ENCODE data around the gene TGM5.
"Not testable (repeated sequence)": the region's sequence is repeated elsewhere in the genome, so short reads cannot be mapped to it uniquely, and the experiment has no call there.

TGM5 gene

DNA sequence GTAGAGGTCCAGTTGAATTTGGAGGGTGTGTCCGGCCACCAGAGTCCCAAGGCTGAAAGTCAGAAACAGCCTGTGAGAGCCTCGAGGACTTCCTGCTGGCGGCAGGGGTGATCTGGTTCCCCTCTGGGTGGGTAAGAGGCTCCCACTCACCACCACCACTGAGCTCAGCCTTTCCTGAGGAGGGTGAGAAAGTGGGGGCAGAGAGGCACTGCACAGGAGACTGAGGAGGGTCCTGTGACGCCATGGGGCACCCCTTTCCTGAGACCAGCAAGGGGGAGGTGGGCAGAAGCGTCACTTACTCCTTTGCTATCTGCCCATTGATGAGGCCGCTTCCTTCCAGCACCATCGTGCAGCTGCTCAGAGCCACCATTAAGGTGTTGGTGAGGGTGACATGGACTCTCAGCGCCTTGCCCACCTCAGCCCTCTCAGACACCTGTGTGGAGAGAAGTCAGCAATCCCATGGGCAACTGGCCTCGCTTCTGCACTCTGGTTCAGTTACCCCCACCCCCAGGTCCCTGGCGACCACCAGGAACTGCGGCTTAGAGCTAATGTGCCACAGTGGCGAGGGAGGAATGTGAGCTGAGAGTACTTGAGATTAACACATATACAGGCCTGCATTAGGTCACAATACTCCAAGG, 10.0 kb upstream of the TGM5 start:
- no peaks in the 10 kb centered on the region for H3K4me1 ChIP-seq (ENCODE audit: control insufficient read depth in 1 of 2, insufficient read depth in 2 of 2, low read length in 2 of 2)
- H3K9ac ChIP-seq (ENCODE audit: low read depth in 1 of 2, low read length in 2 of 2) = no peak overlapping the region
- no peak overlapping the region for H3K4me3 ChIP-seq (ENCODE audit: low read depth in 1 of 2, low read length in 2 of 2)
- H3K27me3 ChIP-seq (ENCODE audit: control insufficient read depth in 1 of 2, insufficient read depth in 2 of 2, low read length in 2 of 2) = peaks cover 3 to 4% of the 10 kb centered on the region in 2 donors
- no peaks in the 10 kb centered on the region for H3K9me3 ChIP-seq (ENCODE audit: control insufficient read depth in 1 of 2, low read length in 2 of 2)
- no peaks in the 10 kb centered on the region for H3K36me3 ChIP-seq (ENCODE audit: control insufficient read depth in 1 of 2, insufficient read depth in 2 of 2, low read length in 2 of 2)
- H3K27ac ChIP-seq (ENCODE audit: low read depth, low read length) = no peak overlapping the region

DNA sequence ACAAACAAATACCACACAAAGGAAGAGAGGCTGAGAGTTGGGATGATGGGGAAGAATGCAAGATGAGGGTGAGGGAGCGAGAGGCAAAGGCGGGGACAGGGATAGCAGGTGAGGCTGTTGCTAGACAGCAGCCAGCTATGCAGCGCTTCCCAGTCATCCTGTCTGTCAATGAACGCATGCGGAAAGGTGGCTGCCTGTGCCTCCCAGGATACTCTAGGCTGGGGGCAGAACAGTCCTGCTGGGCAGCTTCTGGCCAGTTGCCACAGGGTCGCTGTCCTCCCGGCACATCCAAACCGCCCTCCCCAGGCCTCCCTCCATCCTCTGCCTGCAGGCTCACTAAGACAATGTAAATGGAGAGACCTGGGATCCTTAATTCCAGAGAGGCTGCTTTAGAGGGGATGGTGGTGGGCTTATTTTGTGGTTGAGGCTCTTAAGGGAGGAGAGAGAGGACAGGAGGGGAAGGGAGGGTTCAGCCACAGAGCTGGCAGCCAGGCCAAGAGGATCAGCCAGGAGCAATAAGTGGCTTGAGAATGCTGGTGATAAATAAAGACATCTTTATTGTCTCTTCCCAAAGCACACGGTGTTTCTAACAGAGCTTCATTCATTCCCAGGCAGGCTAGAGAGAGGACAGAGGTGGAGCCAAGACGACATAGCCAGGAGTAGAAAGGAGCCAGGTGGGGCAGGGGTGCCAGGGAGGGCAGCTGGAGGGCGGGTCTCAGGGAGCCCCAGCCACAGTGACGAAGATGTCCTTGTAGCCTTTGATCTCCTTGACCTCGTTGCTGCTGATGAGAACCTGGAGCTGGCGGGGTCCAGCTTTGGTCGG, 9.2 kb upstream of the TGM5 start:
- H3K9me3 ChIP-seq (ENCODE audit: control insufficient read depth in 1 of 2, low read length in 2 of 2) = no peaks in the 10 kb centered on the region
- H3K36me3 ChIP-seq (ENCODE audit: control insufficient read depth in 1 of 2, insufficient read depth in 2 of 2, low read length in 2 of 2) = no peaks in the 10 kb centered on the region
- no peaks in the 10 kb centered on the region for H3K4me1 ChIP-seq (ENCODE audit: control insufficient read depth in 1 of 2, insufficient read depth in 2 of 2, low read length in 2 of 2)
- H3K27me3 ChIP-seq (ENCODE audit: control insufficient read depth in 1 of 2, insufficient read depth in 2 of 2, low read length in 2 of 2) = peaks cover 3 to 4% of the 10 kb centered on the region in 2 donors
- H3K27ac ChIP-seq (ENCODE audit: low read depth, low read length) = no peak overlapping the region
- no peak overlapping the region for H3K9ac ChIP-seq (ENCODE audit: low read depth in 1 of 2, low read length in 2 of 2)
- no peak overlapping the region for H3K4me3 ChIP-seq (ENCODE audit: low read depth in 1 of 2, low read length in 2 of 2)

DNA sequence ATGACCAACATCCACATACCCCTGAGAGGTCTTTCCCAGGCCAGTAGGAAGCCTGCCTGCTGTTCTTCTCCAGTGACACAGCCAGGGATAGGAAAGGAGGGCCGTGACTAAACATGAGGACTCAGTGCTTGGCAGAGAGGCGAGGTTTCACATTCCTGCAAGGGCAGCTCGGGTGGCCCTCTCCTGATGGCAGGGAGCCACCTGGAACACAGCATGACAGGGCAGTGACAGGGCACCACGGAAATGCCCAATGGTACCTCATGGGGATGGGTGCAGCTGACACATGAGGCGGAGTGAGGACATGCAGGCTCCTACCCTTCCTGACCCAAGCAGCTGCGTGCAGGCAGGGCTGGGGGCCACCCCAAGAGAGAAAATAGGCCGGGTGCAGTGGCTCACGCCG, 7.4 kb upstream of the TGM5 start:
- H3K9me3 ChIP-seq (ENCODE audit: control insufficient read depth in 1 of 2, low read length in 2 of 2) = no peaks in the 10 kb centered on the region
- H3K9ac ChIP-seq (ENCODE audit: low read depth in 1 of 2, low read length in 2 of 2) = no peak overlapping the region
- H3K4me3 ChIP-seq (ENCODE audit: low read depth in 1 of 2, low read length in 2 of 2) = no peak overlapping the region
- no peaks in the 10 kb centered on the region for H3K4me1 ChIP-seq (ENCODE audit: control insufficient read depth in 1 of 2, insufficient read depth in 2 of 2, low read length in 2 of 2)
- no peaks in the 10 kb centered on the region for H3K36me3 ChIP-seq (ENCODE audit: control insufficient read depth in 1 of 2, insufficient read depth in 2 of 2, low read length in 2 of 2)
- H3K27me3 ChIP-seq (ENCODE audit: control insufficient read depth in 1 of 2, insufficient read depth in 2 of 2, low read length in 2 of 2) = peaks cover 0 to 6% of the 10 kb centered on the region in 2 donors
- no peak overlapping the region for H3K27ac ChIP-seq (ENCODE audit: low read depth, low read length)

DNA sequence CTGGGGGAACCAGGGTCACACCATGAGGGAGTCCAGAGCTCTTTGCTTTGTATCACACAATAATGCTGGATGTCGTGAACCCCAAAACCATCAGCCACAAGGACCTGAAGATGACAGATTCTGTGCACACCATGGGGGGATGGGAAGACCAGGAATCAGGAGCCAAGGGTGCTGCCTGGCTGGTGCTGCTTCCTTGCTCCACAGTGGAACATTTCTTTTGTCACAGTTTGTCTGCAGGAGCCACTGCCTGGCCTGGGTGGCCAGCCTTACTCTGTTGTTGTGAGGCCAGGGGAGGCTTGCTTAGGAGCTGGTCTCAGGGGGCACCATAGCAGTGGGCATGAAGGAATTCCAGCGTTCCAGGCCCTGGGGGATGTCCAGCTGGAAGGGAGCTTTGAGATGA, 6.5 kb upstream of the TGM5 start:
- H3K27me3 ChIP-seq (ENCODE audit: control insufficient read depth in 1 of 2, insufficient read depth in 2 of 2, low read length in 2 of 2) = peaks cover 0 to 6% of the 10 kb centered on the region in 2 donors
- no peak overlapping the region for H3K9ac ChIP-seq (ENCODE audit: low read depth in 1 of 2, low read length in 2 of 2)
- no peak overlapping the region for H3K27ac ChIP-seq (ENCODE audit: low read depth, low read length)
- H3K4me3 ChIP-seq (ENCODE audit: low read depth in 1 of 2, low read length in 2 of 2) = no peak overlapping the region
- no peaks in the 10 kb centered on the region for H3K36me3 ChIP-seq (ENCODE audit: control insufficient read depth in 1 of 2, insufficient read depth in 2 of 2, low read length in 2 of 2)
- H3K9me3 ChIP-seq (ENCODE audit: control insufficient read depth in 1 of 2, low read length in 2 of 2) = no peaks in the 10 kb centered on the region
- H3K4me1 ChIP-seq (ENCODE audit: control insufficient read depth in 1 of 2, insufficient read depth in 2 of 2, low read length in 2 of 2) = no peaks in the 10 kb centered on the region

DNA sequence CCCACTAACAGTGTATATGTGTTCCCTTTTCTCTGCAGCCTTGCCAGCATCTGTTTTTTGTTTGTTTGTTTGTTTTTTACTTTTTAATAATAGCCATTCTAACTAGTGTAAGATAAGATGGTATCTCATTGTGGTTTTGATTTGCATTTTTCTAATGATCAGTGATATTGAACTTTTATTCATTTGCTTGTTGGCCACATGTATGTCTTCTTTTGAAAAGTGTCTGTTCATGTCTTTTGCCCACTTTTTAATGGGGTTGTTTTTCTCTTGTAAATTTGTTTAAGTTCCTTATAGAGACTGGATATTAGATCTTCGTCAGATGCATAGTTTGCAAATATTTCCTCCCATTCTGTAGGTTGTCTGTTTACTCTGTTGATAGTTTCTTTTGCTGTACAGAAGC, 5.2 kb upstream of the TGM5 start:
- not testable (repeated sequence) for H3K4me3 ChIP-seq (ENCODE audit: low read depth in 1 of 2, low read length in 2 of 2); H3K9me3 ChIP-seq (ENCODE audit: control insufficient read depth in 1 of 2, low read length in 2 of 2); H3K4me1 ChIP-seq (ENCODE audit: control insufficient read depth in 1 of 2, insufficient read depth in 2 of 2, low read length in 2 of 2); H3K36me3 ChIP-seq (ENCODE audit: control insufficient read depth in 1 of 2, insufficient read depth in 2 of 2, low read length in 2 of 2); H3K9ac ChIP-seq (ENCODE audit: low read depth in 1 of 2, low read length in 2 of 2); H3K27ac ChIP-seq (ENCODE audit: low read depth, low read length); H3K27me3 ChIP-seq (ENCODE audit: control insufficient read depth in 1 of 2, insufficient read depth in 2 of 2, low read length in 2 of 2)

DNA sequence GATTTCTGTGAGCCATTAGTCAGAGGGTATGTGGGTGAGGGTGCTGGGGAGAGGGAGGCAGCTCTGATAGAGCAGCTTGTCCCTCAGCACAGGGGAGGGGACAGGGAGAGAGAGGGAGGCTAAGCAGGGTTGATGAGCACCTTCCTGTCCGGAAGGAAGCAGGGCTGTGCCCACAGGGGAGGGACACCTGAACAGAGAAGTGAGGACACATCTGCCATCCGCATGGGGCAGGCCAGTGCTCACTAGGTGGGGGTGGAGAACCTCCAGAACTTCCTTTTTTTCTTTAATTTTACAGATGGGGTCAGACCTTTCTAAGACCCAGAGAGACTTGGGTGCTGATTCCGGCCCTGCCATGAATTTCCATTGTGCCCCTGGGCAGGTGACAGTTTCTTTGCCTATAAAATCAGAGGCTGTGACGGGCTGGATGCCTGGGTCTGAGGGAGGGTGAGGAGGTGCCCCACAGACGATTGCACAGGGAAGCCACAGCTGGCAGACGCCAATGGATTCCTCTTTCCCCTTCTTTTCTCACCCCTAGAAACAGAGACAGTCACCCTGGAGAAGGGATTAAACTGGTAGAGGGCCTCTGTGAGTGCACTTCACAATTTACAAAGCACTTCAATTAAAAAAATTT, 4.1 kb upstream of the TGM5 start:
- Histone ChIP-seq H3K27me3 (ENCODE audit: control insufficient read depth in 1 of 2, insufficient read depth in 2 of 2, low read length in 2 of 2) (peaks cover 5% of the 10 kb centered on the region in 2 donors), H3K4me1 (ENCODE audit: control insufficient read depth in 1 of 2, insufficient read depth in 2 of 2, low read length in 2 of 2) (peaks cover 0 to 4% of the 10 kb centered on the region in 2 donors), H3K9ac (ENCODE audit: low read depth in 1 of 2, low read length in 2 of 2) (no peak overlapping the region), H3K27ac (ENCODE audit: low read depth, low read length) (no peak overlapping the region), H3K9me3 (ENCODE audit: control insufficient read depth in 1 of 2, low read length in 2 of 2) (no peaks in the 10 kb centered on the region), H3K4me3 (ENCODE audit: low read depth in 1 of 2, low read length in 2 of 2) (no peak overlapping the region), H3K36me3 (ENCODE audit: control insufficient read depth in 1 of 2, insufficient read depth in 2 of 2, low read length in 2 of 2) (no peaks in the 10 kb centered on the region)

DNA sequence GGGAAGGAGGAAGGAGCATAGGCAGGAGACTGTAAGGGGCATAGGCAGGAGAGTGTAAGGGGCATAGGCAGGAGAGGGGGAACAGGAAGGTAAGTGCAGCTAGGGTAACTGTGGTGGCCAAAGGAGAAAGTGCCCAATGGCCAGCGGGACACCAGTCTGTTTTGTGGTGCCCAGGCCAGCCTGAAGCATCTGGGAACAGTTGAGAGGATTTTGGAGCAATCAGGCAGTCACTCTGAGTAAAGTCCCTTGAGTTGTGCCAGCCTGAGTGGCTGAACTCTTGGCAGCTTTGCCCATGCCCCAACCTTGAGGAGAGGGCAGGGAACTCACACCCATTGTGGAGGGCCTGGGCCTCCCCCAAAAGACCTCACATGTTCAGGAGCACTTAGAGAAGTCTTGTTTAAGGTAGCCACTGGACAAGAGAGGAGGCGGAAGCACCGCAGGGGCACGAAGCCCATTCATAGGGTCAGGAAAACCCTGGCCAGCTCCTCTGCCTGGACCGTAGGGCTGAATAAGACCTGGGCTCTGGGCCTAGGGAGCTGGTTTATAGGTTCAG, 3.5 kb upstream of the TGM5 start:
- Histone ChIP-seq H3K36me3 (ENCODE audit: control insufficient read depth in 1 of 2, insufficient read depth in 2 of 2, low read length in 2 of 2) (no peaks in the 10 kb centered on the region), H3K4me3 (ENCODE audit: low read depth in 1 of 2, low read length in 2 of 2) (no peak overlapping the region), H3K27me3 (ENCODE audit: control insufficient read depth in 1 of 2, insufficient read depth in 2 of 2, low read length in 2 of 2) (peaks cover 2 to 5% of the 10 kb centered on the region in 2 donors), H3K4me1 (ENCODE audit: control insufficient read depth in 1 of 2, insufficient read depth in 2 of 2, low read length in 2 of 2) (peaks cover 0 to 4% of the 10 kb centered on the region in 2 donors), H3K27ac (ENCODE audit: low read depth, low read length) (no peak overlapping the region), H3K9ac (ENCODE audit: low read depth in 1 of 2, low read length in 2 of 2) (no peak overlapping the region), H3K9me3 (ENCODE audit: control insufficient read depth in 1 of 2, low read length in 2 of 2) (no peaks in the 10 kb centered on the region)

DNA sequence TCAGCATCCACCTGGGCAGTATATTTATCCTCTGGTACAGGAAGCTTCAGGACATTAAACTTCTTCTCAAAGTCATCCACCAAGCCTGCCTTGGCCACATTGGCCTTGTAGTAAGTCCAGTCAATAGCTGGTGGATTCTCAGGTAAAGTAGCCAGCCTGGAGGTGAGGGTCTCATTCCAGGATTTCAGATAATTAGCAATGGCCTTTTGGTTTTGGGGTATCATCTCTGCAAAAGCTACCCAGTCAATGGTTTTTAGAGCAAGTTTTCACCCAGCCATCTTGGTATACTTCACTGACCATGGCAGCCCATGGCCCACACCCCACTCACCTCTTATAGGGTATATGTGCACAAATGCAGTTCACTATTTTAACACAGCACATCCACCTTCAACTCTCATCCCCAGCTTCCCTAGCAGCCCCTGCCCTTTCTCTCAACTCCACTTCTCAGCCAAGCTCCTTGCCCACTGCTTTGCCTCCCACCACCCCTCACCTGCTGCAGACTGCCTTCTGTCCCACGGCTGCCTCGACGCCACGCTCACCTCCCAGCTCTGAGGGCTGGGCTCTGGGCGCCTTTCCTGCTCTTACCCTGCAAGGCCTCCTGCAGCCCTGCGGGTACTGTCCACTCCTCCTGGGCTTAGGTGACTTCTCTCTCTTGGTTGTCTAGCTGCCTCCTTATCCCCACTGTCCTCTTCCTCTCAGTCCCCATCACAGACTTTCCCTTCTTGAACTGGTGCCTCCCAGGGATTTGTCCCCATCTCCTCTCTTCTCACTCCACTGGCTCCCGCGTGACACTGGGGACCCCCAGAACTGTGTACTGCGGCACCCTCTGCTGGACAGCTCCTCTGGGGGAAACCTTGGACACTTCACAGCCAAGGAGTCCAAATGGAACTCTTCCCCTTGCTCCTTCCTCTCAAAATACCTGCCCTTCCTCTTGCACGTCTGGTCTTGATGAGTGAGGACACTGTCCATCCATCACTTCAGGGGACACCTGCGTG, 1.7 kb upstream of the TGM5 start:
- Histone ChIP-seq H3K9ac (ENCODE audit: low read depth in 1 of 2, low read length in 2 of 2) (no peak overlapping the region), H3K27ac (ENCODE audit: low read depth, low read length) (no peak overlapping the region)

DNA sequence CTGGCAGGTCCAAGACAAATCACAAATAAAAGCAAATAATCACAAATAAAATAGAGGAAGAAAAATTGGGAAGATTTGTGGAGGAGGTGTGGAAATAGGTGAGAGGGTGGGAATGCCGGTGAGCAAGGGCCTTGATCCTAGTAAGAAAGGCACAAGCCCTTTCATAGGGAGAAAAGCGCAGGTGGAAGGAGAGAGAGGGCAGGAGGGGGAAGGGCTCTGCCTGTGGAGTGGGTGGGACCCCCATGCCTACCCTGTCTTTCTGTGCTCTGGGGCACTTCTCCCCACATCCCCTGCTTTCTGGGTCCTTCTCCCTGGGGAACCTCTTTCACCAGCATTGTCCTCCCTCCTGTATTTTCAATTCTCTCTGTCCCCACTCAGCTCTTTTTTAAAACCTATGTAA, 711 bp upstream of the TGM5 start:
- H3K27me3 ChIP-seq (ENCODE audit: control insufficient read depth in 1 of 2, insufficient read depth in 2 of 2, low read length in 2 of 2) = peaks cover 2 to 8% of the 10 kb centered on the region in 2 donors
- no peak overlapping the region for H3K4me3 ChIP-seq (ENCODE audit: low read depth in 1 of 2, low read length in 2 of 2)
- peaks cover 0 to 4% of the 10 kb centered on the region in 2 donors for H3K4me1 ChIP-seq (ENCODE audit: control insufficient read depth in 1 of 2, insufficient read depth in 2 of 2, low read length in 2 of 2)
- no peaks in the 10 kb centered on the region for H3K36me3 ChIP-seq (ENCODE audit: control insufficient read depth in 1 of 2, insufficient read depth in 2 of 2, low read length in 2 of 2)
- no peaks in the 10 kb centered on the region for H3K9me3 ChIP-seq (ENCODE audit: control insufficient read depth in 1 of 2, low read length in 2 of 2)
- H3K9ac ChIP-seq (ENCODE audit: low read depth in 1 of 2, low read length in 2 of 2) = no peak overlapping the region
- H3K27ac ChIP-seq (ENCODE audit: low read depth, low read length) = no peak overlapping the region

More for the DNA sequence above, 1.7 kb upstream of the TGM5 start:
- Histone ChIP-seq H3K4me1 (ENCODE audit: control insufficient read depth in 1 of 2, insufficient read depth in 2 of 2, low read length in 2 of 2) (peaks cover 0 to 4% of the 10 kb centered on the region in 2 donors), H3K36me3 (ENCODE audit: control insufficient read depth in 1 of 2, insufficient read depth in 2 of 2, low read length in 2 of 2) (no peaks in the 10 kb centered on the region), H3K4me3 (ENCODE audit: low read depth in 1 of 2, low read length in 2 of 2) (no peak overlapping the region), H3K27me3 (ENCODE audit: control insufficient read depth in 1 of 2, insufficient read depth in 2 of 2, low read length in 2 of 2) (peaks cover 2 to 8% of the 10 kb centered on the region in 2 donors), H3K9me3 (ENCODE audit: control insufficient read depth in 1 of 2, low read length in 2 of 2) (no peaks in the 10 kb centered on the region)

All from duodenal mucosa (tissue), 2 donors.